SK-N-MC (cell line): ENCODE measurements around the gene TRPM2.

Experiments used
- EZH2 ChIP-seq: fragments of 200-600 bp; sonication (generic); IDR thresholded peaks from one replicate; pipeline ENCODE4 v1.6.1; 2017; ENCODE audit warnings: antibody characterized with exemption
- FOXP2 ChIP-seq: optimal IDR thresholded peaks from 2 replicates; pipeline ENCODE3; 2011; ENCODE audit warnings: mild to moderate bottlenecking, moderate library complexity; ENCODE audit not compliant: insufficient read depth; ENCODE audit errors: extremely low read length, control extremely low read depth
- POLR2AphosphoS5 ChIP-seq: IDR thresholded peaks from 2 replicates; pipeline ENCODE4 v1.6.1; 2012; ENCODE audit warnings: mild to moderate bottlenecking, low read depth, low read length, borderline replicate concordance

GRCh38 chr21:44356160-44356559 lies 2.7 kb downstream of the TRPM2 start:
- TF ChIP-seq EZH2, result no peak
- no peak for TF ChIP-seq POLR2AphosphoS5
- no peak for TF ChIP-seq FOXP2
